ENCODE results near the gene ELN. TPM values are rescaled to one million over a fixed set of nuclear protein-coding genes. Genes with fewer than 3 reads are reported as not detected.
A peak's percentile ranks its signal among the peaks of the same experiment; 100 is the strongest.

Gene ELN
- total RNA-seq, 4 donors from 2014 or later = 29.0 to 65.7 (median 50.8) TPM

- TF ChIP-seq POLR2A (IDR thresholded peaks at IDR 0.05) (no peak), CTCF (IDR thresholded peaks at IDR 0.05) (no peak)
- no peaks in the 10 kb centered on the region for H3K27me3 ChIP-seq
- no peaks in the 10 kb centered on the region for H3K4me1 ChIP-seq
- 40 to 95% methylated on average over 1 to 3 of the region's 16 CpGs for WGBS, 2 donors
- DNase-seq = peak in 1 of 2 donors; percentile 23
- no peaks in the 10 kb centered on the region for H3K36me3 ChIP-seq
- no peaks in the 10 kb centered on the region for H3K9me3 ChIP-seq
- H3K4me3 ChIP-seq (replicated peaks in 1 of 3) = no peak overlapping the region
- intact Hi-C loops (cut with DNase I) = no loop called here
- H3K27ac ChIP-seq = no peak overlapping the region
Measured at GRCh38 chr7:74013539-74014272, 14.3 kb upstream of the ELN start.

GRCh38 chr7:74014931-74015330 is 13.0 kb upstream of the ELN start:
- no peak for TF ChIP-seq CTCF (IDR thresholded peaks at IDR 0.05)
- TF ChIP-seq POLR2A (IDR thresholded peaks at IDR 0.05) = no peak
- no peak overlapping the region for H3K27ac ChIP-seq
- intact Hi-C loops (cut with DNase I) = no loop called here
- no peak for DNase-seq
- H3K27me3 ChIP-seq = no peaks in the 10 kb centered on the region
- H3K36me3 ChIP-seq = no peaks in the 10 kb centered on the region
- no peaks in the 10 kb centered on the region for H3K9me3 ChIP-seq
- WGBS, 2 donors = 90 to 94% methylated on average over 6 of the region's 6 CpGs
- H3K4me1 ChIP-seq = no peaks in the 10 kb centered on the region
- no peak overlapping the region for H3K4me3 ChIP-seq (replicated peaks in 1 of 3)

GRCh38 chr7:74015670-74016069 is 12.3 kb upstream of the ELN start:
- WGBS, 2 donors = 96 to 97% methylated on average over 4 of the region's 4 CpGs

GRCh38 chr7:74017125-74017524 is 10.8 kb upstream of the ELN start:
- TF ChIP-seq POLR2A (IDR thresholded peaks at IDR 0.05) (no peak), CTCF (IDR thresholded peaks at IDR 0.05) (no peak)
- intact Hi-C loops (cut with DNase I) = no loop called here
- H3K27ac ChIP-seq = no peak overlapping the region

More at GRCh38 chr7:74015670-74016069, 12.3 kb upstream of the ELN start:
- Histone ChIP-seq H3K4me3 (replicated peaks in 1 of 3) (no peak overlapping the region), H3K9me3 (no peaks in the 10 kb centered on the region), H3K27ac (no peak overlapping the region), H3K36me3 (no peaks in the 10 kb centered on the region), H3K27me3 (no peaks in the 10 kb centered on the region), H3K4me1 (no peaks in the 10 kb centered on the region)
- TF ChIP-seq CTCF (IDR thresholded peaks at IDR 0.05) (no peak), POLR2A (IDR thresholded peaks at IDR 0.05) (no peak)
- DNase-seq = no peak
- intact Hi-C loops (cut with DNase I) = no loop called here

GRCh38 chr7:74018246-74018895 is 9.6 kb upstream of the ELN start:
- no peak for DNase-seq
- intact Hi-C loops (cut with DNase I) = no loop called here
- Histone ChIP-seq H3K36me3 (no peaks in the 10 kb centered on the region), H3K9me3 (no peaks in the 10 kb centered on the region), H3K4me3 (replicated peaks in 1 of 3) (no peak overlapping the region), H3K27me3 (no peaks in the 10 kb centered on the region), H3K4me1 (peaks cover 0 to 9% of the 10 kb centered on the region in 2 donors), H3K27ac (no peak overlapping the region)
- TF ChIP-seq CTCF (IDR thresholded peaks at IDR 0.05) (no peak), POLR2A (IDR thresholded peaks at IDR 0.05) (no peak)
- WGBS, 2 donors = 80 to 90% methylated on average over 10 of the region's 10 CpGs

More at GRCh38 chr7:74017125-74017524, 10.8 kb upstream of the ELN start:
- H3K4me1 ChIP-seq = no peaks in the 10 kb centered on the region
- WGBS, 2 donors = 63 to 76% methylated on average over 6 of the region's 6 CpGs
- no peak for DNase-seq
- no peak overlapping the region for H3K4me3 ChIP-seq (replicated peaks in 1 of 3)
- no peaks in the 10 kb centered on the region for H3K36me3 ChIP-seq
- H3K9me3 ChIP-seq = no peaks in the 10 kb centered on the region
- H3K27me3 ChIP-seq = no peaks in the 10 kb centered on the region

Measured in thyroid gland (tissue), 4 donors.